Panc1 (cell line): Measurements from ENCODE around the gene GKN1. TPM values are rescaled to one million over a fixed set of nuclear protein-coding genes. Genes with fewer than 3 reads are reported as not detected.

Experiments used
- ATAC-seq: fragments of 200-7000 bp; cut with Tn5 transposase; 2 replicates; pipeline ENCODE4 v1.9.1; 2020; ENCODE audit warnings: mild to moderate bottlenecking, moderate library complexity
- BruUV-seq: library from RNA; stranded (reverse); fragments of 400-500 nt; replicated peaks from 2 replicates; lab custom pipeline; 2021; lab: Mats Ljungman, UMichigan
- CTCF ChIA-PET: fragments of 300-600 bp; sonication (Branson Sonifier 250); formaldehyde crosslinking; loops from one replicate; lab custom pipeline; 2022; ENCODE audit warnings: antibody characterized with exemption; lab: Charles Lee
- POLR2A ChIA-PET: fragments of 300-600 bp; sonication (Branson Sonifier 250); formaldehyde crosslinking; loops from one replicate; lab custom pipeline; 2022; ENCODE audit warnings: antibody characterized with exemption; lab: Charles Lee
- DNase-seq: peaks from one replicate; pipeline ENCODE4 v3.0.0-alpha.2; 2010; ENCODE audit warnings: low read depth, low spot score
- H3K27ac ChIP-seq: 2 replicates; pipeline ENCODE4 v1.5.1; 2011; ENCODE audit warnings: mild to moderate bottlenecking, low read length, inconsistent platforms
- H3K27me3 ChIP-seq: fragments of 200-500 bp; sonication (Bioruptor generic); 2 replicates; pipeline ENCODE4 v1.6.0; 2014; ENCODE audit warnings: low read length, inconsistent platforms; ENCODE audit not compliant: control insufficient read depth, insufficient read depth
- H3K36me3 ChIP-seq: fragments of 200-500 bp; sonication (Bioruptor generic); 2 replicates; pipeline ENCODE4 v1.5.1; 2014; ENCODE audit warnings: inconsistent platforms, mild to moderate bottlenecking, low read length, moderate library complexity; ENCODE audit not compliant: control insufficient read depth, insufficient read depth
- H3K4me1 ChIP-seq: 2 replicates; pipeline ENCODE4 v1.5.1; 2011; ENCODE audit warnings: inconsistent platforms, mild to moderate bottlenecking, low read length, moderate library complexity; ENCODE audit not compliant: control insufficient read depth, insufficient read depth
- H3K4me3 ChIP-seq, 2 experiments: 2 replicates each; pipeline ENCODE4 v1.5.1; 2011 to 2012; ENCODE audit warnings: low read depth in 2 of 2, low read length in 2 of 2, mild to moderate bottlenecking in 2 of 2, inconsistent platforms in 1 of 2, moderate library complexity in 1 of 2
- H3K9me3 ChIP-seq: fragments of 200-500 bp; sonication (Bioruptor generic); 2 replicates; pipeline ENCODE4 v1.5.1; 2014; ENCODE audit warnings: low read depth, mild to moderate bottlenecking, inconsistent platforms, low read length, moderate library complexity; ENCODE audit not compliant: control insufficient read depth, insufficient read depth
- POLR2AphosphoS5 ChIP-seq: IDR thresholded peaks from 2 replicates; pipeline ENCODE4 v1.6.1; 2012; ENCODE audit warnings: mild to moderate bottlenecking, low read depth, low read length, moderate library complexity
- SIN3A ChIP-seq: IDR thresholded peaks from 2 replicates; pipeline ENCODE4 v1.6.1; 2012; ENCODE audit warnings: low read depth, mild to moderate bottlenecking, low read length, moderate library complexity, borderline replicate concordance; ENCODE audit not compliant: insufficient read depth
- TCF7L2 ChIP-seq: IDR thresholded peaks from 2 replicates; pipeline ENCODE4 v1.6.1; 2011; ENCODE audit warnings: mild to moderate bottlenecking, low read depth, low read length, inconsistent platforms
- in situ Hi-C: cut with HindIII; loops from 2 replicates; pipeline ENCODE4 v1.10.0; 2016; ENCODE audit warnings: low sequenced_read_pairs, low pct_unique_long_range_greater_than_20kb
- intact Hi-C: fragments of 100-400 bp; cut with micrococcal nuclease; formaldehyde crosslinking; loops from one replicate; pipeline ENCODE4 v1.10.0; 2022; ENCODE audit not compliant: unreplicated experiment
- total RNA-seq: library from RNA; stranded (reverse); gene quantifications from one replicate; pipeline ENCODE4 v1.2.1, GENCODE V29; 2021; ENCODE audit not compliant: unreplicated experiment
- TF ChIP-seq, protein P1 (sequence below): fragments of 450-650 bp; IDR thresholded peaks from 2 replicates; pipeline ENCODE4 v1.5.1; 2017; ENCODE audit warnings: mild to moderate bottlenecking
- TF ChIP-seq, protein P2 (sequence below), 2 experiments: IDR thresholded peaks; 2 replicates each; pipeline ENCODE4 v1.6.1; 2011 to 2012; ENCODE audit warnings: low read depth in 2 of 2, control low read depth in 1 of 2, low read length in 1 of 2, mild to moderate bottlenecking in 1 of 2, moderate library complexity in 1 of 2; ENCODE audit not compliant: insufficient read depth in 1 of 2

Gene GKN1
- total RNA-seq, 1 experiment from 2014 or later = not detected

DNA sequence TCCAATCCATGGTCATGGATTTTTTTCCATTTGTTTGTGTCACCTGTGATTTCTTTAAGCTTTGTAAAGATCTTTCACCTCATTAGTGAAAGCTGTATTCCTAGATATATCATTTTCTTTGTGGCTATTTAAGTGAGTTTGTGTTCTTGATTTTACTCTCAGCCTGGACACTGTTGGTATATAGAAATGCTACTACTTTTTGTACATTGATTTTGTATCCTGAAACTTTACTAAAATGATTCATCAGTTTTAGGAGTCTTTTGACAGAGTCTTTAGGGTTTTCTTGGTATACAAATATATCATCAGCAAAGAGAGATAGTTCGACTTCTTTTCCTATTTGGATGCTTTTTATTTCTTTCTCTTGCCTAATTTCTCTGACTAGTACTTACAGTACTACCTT, 34.1 kb upstream of the GKN1 start:
- no TSS peak for BruUV-seq
- no peak for ATAC-seq
- Histone ChIP-seq H3K27ac (no peak overlapping the region), H3K4me3 (no peak overlapping the region), H3K9me3 (no peaks in the 10 kb centered on the region), H3K36me3 (no peaks in the 10 kb centered on the region), H3K27me3 (no peaks in the 10 kb centered on the region), H3K4me1 (peaks cover 8% of the 10 kb centered on the region; the same call in 1 of the 2 replicates)
- no peak for DNase-seq
- CTCF ChIA-PET = no interaction called here
- POLR2A ChIA-PET = no interaction called here
- intact Hi-C loops (loop anchor here (10.0 kb wide), 1 partner anchor 74 kb away; the partner anchor contains the start of gene ANTXR1), in situ Hi-C loops (no loop called here)
- TF ChIP-seq SIN3A (no peak), POLR2AphosphoS5 (no peak), TCF7L2 (no peak)
- TF ChIP-seq, protein P1, sequence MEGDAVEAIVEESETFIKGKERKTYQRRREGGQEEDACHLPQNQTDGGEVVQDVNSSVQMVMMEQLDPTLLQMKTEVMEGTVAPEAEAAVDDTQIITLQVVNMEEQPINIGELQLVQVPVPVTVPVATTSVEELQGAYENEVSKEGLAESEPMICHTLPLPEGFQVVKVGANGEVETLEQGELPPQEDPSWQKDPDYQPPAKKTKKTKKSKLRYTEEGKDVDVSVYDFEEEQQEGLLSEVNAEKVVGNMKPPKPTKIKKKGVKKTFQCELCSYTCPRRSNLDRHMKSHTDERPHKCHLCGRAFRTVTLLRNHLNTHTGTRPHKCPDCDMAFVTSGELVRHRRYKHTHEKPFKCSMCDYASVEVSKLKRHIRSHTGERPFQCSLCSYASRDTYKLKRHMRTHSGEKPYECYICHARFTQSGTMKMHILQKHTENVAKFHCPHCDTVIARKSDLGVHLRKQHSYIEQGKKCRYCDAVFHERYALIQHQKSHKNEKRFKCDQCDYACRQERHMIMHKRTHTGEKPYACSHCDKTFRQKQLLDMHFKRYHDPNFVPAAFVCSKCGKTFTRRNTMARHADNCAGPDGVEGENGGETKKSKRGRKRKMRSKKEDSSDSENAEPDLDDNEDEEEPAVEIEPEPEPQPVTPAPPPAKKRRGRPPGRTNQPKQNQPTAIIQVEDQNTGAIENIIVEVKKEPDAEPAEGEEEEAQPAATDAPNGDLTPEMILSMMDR = no peak
- TF ChIP-seq, protein P2, sequence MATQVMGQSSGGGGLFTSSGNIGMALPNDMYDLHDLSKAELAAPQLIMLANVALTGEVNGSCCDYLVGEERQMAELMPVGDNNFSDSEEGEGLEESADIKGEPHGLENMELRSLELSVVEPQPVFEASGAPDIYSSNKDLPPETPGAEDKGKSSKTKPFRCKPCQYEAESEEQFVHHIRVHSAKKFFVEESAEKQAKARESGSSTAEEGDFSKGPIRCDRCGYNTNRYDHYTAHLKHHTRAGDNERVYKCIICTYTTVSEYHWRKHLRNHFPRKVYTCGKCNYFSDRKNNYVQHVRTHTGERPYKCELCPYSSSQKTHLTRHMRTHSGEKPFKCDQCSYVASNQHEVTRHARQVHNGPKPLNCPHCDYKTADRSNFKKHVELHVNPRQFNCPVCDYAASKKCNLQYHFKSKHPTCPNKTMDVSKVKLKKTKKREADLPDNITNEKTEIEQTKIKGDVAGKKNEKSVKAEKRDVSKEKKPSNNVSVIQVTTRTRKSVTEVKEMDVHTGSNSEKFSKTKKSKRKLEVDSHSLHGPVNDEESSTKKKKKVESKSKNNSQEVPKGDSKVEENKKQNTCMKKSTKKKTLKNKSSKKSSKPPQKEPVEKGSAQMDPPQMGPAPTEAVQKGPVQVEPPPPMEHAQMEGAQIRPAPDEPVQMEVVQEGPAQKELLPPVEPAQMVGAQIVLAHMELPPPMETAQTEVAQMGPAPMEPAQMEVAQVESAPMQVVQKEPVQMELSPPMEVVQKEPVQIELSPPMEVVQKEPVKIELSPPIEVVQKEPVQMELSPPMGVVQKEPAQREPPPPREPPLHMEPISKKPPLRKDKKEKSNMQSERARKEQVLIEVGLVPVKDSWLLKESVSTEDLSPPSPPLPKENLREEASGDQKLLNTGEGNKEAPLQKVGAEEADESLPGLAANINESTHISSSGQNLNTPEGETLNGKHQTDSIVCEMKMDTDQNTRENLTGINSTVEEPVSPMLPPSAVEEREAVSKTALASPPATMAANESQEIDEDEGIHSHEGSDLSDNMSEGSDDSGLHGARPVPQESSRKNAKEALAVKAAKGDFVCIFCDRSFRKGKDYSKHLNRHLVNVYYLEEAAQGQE (IDR thresholded peaks at IDR 0.05; ENCODE audit: insufficient read depth in 1 of 2, low read depth in 2 of 2, low read length in 1 of 2) = no peak

DNA sequence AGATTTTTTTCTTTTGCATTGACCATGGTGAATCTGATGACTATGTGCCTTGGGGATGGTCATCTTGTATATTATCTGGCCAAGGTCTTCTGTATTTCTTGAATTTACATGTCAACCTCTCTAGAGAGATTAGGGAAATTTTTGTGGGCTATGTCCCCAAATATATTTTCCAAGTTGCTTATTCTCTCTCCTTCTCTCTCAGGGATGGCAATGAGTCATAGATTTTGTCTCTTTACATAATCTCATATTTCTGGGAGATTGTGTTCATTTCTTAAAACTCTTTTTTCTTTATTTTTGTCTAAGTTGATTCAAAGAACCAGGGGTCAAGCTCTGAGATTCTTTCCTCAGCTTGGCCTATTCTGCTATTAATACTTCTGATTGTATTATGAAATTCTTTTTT, 31.6 kb upstream of the GKN1 start:
- TF ChIP-seq TCF7L2 (no peak), SIN3A (no peak), POLR2AphosphoS5 (no peak)
- TF ChIP-seq, protein P2 (IDR thresholded peaks at IDR 0.05; ENCODE audit: insufficient read depth in 1 of 2, low read depth in 2 of 2, low read length in 1 of 2) = no peak
- TF ChIP-seq, protein P1 = no peak
- H3K4me1 ChIP-seq = peaks cover 4% of the 10 kb centered on the region; the same call in 1 of the 2 replicates
- CTCF ChIA-PET = interaction anchor here (0.6 to 2.1 kb wide), 6 partner anchors 8 to 404 kb away, joined by 3 to 7 read pairs (median 4); no protein-coding TSS in a partner anchor
- no peaks in the 10 kb centered on the region for H3K27me3 ChIP-seq
- no TSS peak for BruUV-seq
- no peaks in the 10 kb centered on the region for H3K36me3 ChIP-seq
- no peaks in the 10 kb centered on the region; the same call in 1 of the 2 replicates for H3K9me3 ChIP-seq
- no peak for DNase-seq
- POLR2A ChIA-PET = no interaction called here
- H3K27ac ChIP-seq = no peak overlapping the region
- intact Hi-C loops = loop anchor here (1.0 to 10.0 kb wide), 2 partner anchors 72 to 364 kb away; partner anchors contain the start of gene ANTXR1
- in situ Hi-C loops = no loop called here
- no peak overlapping the region for H3K4me3 ChIP-seq
- no peak for ATAC-seq
